Measurements from ENCODE around the gene SLC17A1. TPM values are rescaled to one million over a fixed set of nuclear protein-coding genes. Genes with fewer than 3 reads are reported as not detected.

Gene SLC17A1
- total RNA-seq, 6 experiments from 2014 or later, result 10.5 to 22.8 (median 14.5) TPM

- Histone ChIP-seq H3K4me1 (no peaks in the 10 kb centered on the region), H3K27ac (no peak overlapping the region), H3K9me3 (no peaks in the 10 kb centered on the region), H3K27me3 (no peaks in the 10 kb centered on the region), H3K4me3 (no peak overlapping the region), H3K36me3 (no peaks in the 10 kb centered on the region)
- DNase-seq (no peak), ATAC-seq (no peak)
- TF ChIP-seq CTCF (IDR thresholded peaks at IDR 0.05) (no peak), POLR2A (IDR thresholded peaks at IDR 0.05) (no peak)
- 100% methylated on average over 1 of the region's 1 CpG for WGBS (ENCODE audit: insufficient coverage, low coverage, low lambda C conversion rate, missing lambda C conversion rate)
- intact Hi-C loops (cut with DNase I), result no loop called here
These were observed 10.7 kb upstream of the SLC17A1 start for GRCh38 chr6:25842526-25842925.

- no peaks in the 10 kb centered on the region for H3K36me3 ChIP-seq
- no peak for TF ChIP-seq CTCF (IDR thresholded peaks at IDR 0.05)
- no peak for TF ChIP-seq POLR2A (IDR thresholded peaks at IDR 0.05)
- ATAC-seq (peak in 2 of 4 donors; percentile 27 to 49), DNase-seq (peak in 1 of 3 donors; percentile 25)
- H3K4me1 ChIP-seq, result peaks cover 0 to 12% (median 6%) of the 10 kb centered on the region in 4 donors
- intact Hi-C loops (cut with DNase I), result loop anchor here in 1 of 2 donors (10.0 kb wide), 1 partner anchor 49 kb away; no protein-coding TSS in a partner anchor
- H3K27me3 ChIP-seq, result no peaks in the 10 kb centered on the region
- no peak overlapping the region for H3K27ac ChIP-seq
- H3K9me3 ChIP-seq, result no peaks in the 10 kb centered on the region
- no peak overlapping the region for H3K4me3 ChIP-seq
- WGBS (ENCODE audit: insufficient coverage, low coverage, low lambda C conversion rate, missing lambda C conversion rate), result 61% methylated on average over 2 of the region's 8 CpGs
These were observed 3.8 kb upstream of the SLC17A1 start for GRCh38 chr6:25835442-25836283.

GRCh38 chr6:25834950-25835349 is 3.1 kb upstream of the SLC17A1 start:
- 35% methylated on average over 1 of the region's 1 CpG for WGBS (ENCODE audit: insufficient coverage, low coverage, low lambda C conversion rate, missing lambda C conversion rate)
- intact Hi-C loops (cut with DNase I), result loop anchor here in 1 of 2 donors (10.0 kb wide), 1 partner anchor 50 kb away; no protein-coding TSS in a partner anchor
- TF ChIP-seq POLR2A (IDR thresholded peaks at IDR 0.05) (no peak), CTCF (IDR thresholded peaks at IDR 0.05) (no peak)
- DNase-seq (no peak), ATAC-seq (no peak)
- no peaks in the 10 kb centered on the region for H3K9me3 ChIP-seq
- peaks cover 0 to 12% (median 6%) of the 10 kb centered on the region in 4 donors for H3K4me1 ChIP-seq
- H3K27ac ChIP-seq, result no peak overlapping the region
- no peaks in the 10 kb centered on the region for H3K36me3 ChIP-seq
- no peaks in the 10 kb centered on the region for H3K27me3 ChIP-seq
- H3K4me3 ChIP-seq, result no peak overlapping the region

- Histone ChIP-seq H3K27me3 (no peaks in the 10 kb centered on the region), H3K27ac (peak overlapping the region in 2 of 3 donors; percentile 85 to 90)
- no peak for DNase-seq
These were observed 1.3 kb upstream of the SLC17A1 start for GRCh38 chr6:25833136-25833535.

More at GRCh38 chr6:25833136-25833535, 1.3 kb upstream of the SLC17A1 start:
- H3K9me3 ChIP-seq, result no peaks in the 10 kb centered on the region
- TF ChIP-seq POLR2A (IDR thresholded peaks at IDR 0.05) (no peak), CTCF (IDR thresholded peaks at IDR 0.05) (no peak)
- peak; percentile 20 to 63 (median 39) for ATAC-seq
- peaks cover 0 to 12% (median 6%) of the 10 kb centered on the region in 4 donors for H3K4me1 ChIP-seq
- H3K36me3 ChIP-seq, result no peaks in the 10 kb centered on the region
- no peak overlapping the region for H3K4me3 ChIP-seq
- intact Hi-C loops (cut with DNase I), result loop anchor here in 1 of 2 donors (10.0 kb wide), 1 partner anchor 52 kb away; no protein-coding TSS in a partner anchor

Measured in right lobe of liver (tissue), 6 donors.